HG02610 (cell line): ENCODE data around the gene KLK11.
"Not testable (repeated sequence)": the region's sequence is repeated elsewhere in the genome, so short reads cannot be mapped to it uniquely, and the experiment has no call there.

Experiments used
- ATAC-seq: cut with Tn5 transposase; IDR thresholded peaks from one replicate; pipeline ENCODE4 v1.9.1; 2021; ENCODE audit warnings: mild to moderate bottlenecking, moderate library complexity; ENCODE audit not compliant: unreplicated experiment

The KLK11 gene

DNA sequence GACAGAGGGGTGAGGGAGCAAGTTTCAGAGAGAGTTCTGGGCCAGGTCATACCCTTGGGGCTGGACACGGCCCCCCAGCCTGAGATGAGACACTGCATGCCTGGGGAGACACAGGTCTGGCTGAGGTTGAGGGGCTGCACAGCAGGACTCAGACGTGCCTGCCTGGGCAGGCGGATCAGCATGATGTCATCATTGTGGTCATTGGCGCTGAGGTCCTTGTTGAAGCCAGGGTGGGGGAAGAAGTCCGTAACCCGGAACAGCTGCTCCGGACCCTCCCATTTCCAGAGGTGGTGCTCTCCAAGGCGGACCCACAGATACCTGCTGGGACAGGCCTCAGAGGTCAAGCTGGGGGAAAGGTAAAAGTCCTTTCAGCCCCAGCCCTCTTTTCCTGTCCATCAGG lies 20.0 kb downstream of the KLK11 start:
- ATAC-seq = no peak

DNA sequence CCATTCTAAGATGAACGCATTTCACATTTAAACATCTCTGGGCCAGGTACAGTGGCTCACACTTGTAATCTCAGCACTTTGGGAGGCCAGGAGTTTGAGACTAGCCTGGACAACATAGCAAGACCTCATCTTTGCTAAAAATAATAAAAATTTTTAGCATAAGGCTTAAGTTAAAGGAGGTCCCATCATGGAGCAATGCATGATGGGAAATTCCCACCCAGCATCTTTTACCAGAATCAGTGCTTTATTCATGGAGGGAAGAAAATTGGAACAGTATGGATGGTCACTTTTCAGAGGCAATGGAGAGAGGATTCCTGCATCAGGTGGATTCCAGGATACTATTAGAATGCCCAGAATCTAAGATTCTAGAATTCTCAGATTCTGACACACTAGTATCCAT lies 21.2 kb downstream of the KLK11 start:
- no peak for ATAC-seq

DNA sequence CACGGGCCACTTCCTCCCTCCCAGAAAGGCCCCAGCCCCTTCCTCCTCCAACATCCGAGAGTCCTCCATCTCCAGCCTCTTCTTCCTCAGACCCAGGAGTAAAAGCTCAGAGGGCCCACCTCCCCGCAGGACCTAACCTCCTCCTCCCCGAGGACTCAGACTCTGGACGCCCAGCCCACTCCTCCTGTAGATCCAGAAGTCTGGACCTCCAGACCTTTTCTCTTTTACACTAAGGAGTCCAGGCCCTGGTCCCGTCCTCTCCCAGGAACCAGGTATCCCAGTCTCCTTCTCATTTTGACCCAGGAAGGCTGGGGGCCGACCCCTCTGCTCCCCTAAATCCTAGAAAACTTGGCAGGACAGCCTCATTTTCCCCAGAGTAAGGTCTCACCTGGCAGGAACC lies 23.1 kb downstream of the KLK11 start:
- ATAC-seq = no peak

DNA sequence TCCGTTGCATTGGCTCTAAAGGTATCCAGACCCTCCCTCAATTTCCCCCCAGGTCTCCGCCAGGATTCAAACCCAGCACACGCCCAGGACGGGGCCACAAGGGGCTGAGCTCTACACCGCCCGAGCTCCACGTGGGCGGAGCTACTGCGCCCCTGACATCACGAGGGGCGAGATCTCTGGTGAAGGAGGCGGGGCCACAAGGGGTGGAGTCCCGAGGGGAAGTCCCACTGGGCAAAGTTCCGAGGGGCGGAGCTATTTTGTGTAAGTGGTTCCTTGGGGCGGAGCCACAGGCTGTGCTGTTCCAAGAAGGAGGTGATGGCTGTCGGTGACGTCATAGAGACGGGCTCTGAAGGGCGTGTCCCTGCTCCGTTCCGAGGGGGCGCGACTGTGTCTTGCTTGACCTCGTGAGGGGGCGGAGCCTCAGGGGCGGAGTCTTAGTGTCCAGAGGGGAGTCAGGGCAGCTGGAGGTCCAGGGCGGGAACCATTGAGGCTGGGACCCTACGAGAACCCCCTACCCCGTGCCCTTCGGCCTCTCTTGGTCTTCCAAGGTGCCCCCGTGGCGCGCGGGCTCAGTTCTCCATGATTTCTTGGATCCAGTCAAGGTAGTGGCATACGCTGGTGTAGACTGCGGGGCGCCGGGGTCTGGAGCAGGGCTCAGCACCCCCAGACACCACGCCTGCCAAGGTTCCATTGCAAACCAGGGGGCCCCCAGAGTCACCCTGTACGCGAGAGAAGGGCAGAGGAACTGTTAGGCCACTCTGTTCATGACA lies 23.7 kb downstream of the KLK11 start:
- no peak for ATAC-seq

GRCh38 chr19:51002089-51002532 lies 24.3 kb downstream of the KLK11 start:
- ATAC-seq = no peak

- ATAC-seq = no peak
These were observed 24.9 kb downstream of the KLK11 start, which contains the start of gene KLK8 for GRCh38 chr19:51001515-51001914. Gene KLK8 (minus strand): TSS chr19:51001604. CDS start chr19:51001167, 437 bp downstream.

DNA sequence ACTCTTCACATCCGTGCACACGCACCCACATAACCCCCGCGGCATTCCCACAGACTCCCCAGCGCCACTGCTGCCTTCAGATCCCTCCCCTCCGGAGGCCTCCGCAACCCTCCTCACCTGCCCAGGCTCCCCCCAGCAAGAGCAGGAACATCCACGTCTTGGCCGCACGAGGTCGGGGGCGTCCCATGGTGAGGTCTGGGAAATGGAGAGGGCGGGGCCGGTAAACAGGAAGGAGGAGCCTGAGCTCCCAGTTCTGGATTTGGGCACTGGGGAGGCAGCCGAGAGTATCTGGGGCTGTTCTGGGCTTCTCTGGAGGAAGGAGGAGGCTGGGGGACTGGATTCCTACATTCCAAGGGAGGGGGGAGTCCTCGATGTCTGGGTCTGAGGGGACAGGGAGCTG lies 25.4 kb downstream of the KLK11 start:
- ATAC-seq = no peak

- ATAC-seq = no peak
These were observed 26.0 kb downstream of the KLK11 start for GRCh38 chr19:51000426-51000825.

DNA sequence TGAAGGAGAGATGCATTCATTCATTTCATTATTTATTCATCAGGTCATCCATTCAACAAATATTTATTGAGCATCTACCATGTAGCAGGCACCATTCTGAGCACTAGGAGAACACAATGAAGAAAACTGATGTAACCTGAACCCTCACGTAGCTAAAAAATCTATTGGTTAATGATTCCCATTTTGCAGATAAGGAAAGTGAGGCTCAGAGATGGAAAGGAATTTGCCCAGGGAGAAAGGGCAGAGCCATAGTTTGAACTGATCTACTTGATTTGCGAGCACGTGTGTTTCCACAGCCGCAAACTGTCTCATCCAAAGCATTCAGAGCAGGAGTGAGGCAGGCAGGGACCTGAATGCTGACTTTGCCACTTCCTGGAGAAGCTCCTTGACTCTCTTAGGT lies 27.7 kb downstream of the KLK11 start:
- ATAC-seq = no peak

DNA sequence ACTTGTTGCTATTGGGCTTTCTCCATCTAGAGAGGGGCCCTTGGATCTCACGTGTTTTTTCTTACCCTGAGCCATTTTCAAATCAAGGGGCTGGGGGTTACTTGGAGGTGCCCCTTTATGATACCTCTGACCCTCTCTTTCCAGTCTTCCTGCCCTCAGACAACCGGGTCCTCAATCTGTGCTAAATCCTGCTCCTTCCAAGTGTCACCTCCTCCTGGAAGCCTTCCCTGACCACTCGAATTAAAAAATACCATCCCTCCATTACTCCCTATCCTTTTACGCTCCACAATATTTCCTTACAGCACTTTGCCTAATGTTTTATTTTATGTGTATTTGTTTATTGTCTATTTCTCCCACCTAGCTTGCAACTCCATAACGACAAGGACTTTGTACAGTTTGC lies 28.4 kb downstream of the KLK11 start:
- ATAC-seq = no peak

- no peak for ATAC-seq
These were observed 32.3 kb downstream of the KLK11 start for GRCh38 chr19:50994129-50994528.

DNA sequence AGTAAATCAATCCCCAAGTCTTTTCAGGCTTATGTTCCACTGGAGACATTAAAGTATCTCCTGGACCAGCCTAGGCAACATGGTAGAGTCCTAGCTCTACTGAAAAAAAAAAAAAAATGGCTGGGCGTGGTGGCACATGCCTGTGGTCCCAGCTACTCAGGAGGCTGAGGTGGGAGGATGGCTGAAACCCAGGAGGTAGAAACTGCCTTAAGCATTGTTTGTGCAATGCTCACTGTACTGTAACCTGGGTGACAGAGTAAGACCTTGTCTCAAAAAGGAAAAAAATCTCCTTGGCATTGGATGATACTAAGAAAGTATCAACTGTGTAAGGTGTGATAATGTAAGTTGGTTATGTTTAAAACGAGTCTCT lies 33.8 kb downstream of the KLK11 start:
- no peak for ATAC-seq

GRCh38 chr19:50984416-50984815 lies 42.0 kb downstream of the KLK11 start:
- ATAC-seq = not testable (repeated sequence)

GRCh38 chr19:50983625-50984292 lies 42.7 kb downstream of the KLK11 start, which contains the start of gene KLK7:
Gene KLK7 (minus strand): TSS chr19:50983917. CDS start chr19:50982399, 1,518 bp downstream.
- no peak for ATAC-seq

DNA sequence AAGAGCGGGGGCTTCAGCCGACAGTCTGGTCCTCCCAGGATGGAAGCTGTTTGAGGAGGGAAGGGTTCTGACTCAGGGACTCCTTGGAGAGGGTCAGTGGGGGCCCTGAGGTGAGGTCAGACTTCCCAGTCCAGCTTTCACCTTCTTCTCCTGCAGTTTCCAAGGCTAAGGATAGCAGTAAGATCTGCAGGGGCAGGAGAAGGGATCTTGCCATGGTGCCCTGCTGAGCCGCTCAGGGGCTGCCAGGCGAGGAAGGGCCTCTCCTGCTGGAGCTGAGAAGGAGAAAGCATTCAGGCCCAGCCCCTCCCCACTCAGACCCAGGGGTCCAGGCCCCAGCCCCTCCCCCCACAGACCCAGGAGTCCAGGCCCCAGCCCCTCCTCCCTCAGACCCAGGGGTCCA lies 44.2 kb downstream of the KLK11 start:
- no peak for ATAC-seq

- ATAC-seq = no peak
These were observed 44.7 kb downstream of the KLK11 start for GRCh38 chr19:50981587-50982146.

DNA sequence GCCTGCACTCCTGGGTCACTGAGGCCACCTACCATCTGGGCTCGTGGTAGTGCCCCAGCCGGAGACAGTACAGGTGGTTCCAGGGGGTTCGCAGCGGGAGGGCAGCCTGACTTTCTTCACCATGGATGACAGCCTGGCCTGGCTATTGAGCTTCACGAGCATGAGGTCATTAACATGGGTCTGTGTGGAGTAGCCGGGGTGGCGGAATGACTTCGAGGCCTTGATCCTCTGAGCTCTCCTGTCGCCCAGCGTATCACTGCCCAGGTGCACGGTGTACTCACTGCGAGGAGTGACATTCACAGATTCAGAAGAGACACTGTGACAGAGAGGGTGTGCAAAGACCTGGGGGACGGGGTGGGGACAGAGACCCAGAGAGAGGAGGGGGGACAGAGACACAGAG lies 46.2 kb downstream of the KLK11 start:
- no peak for ATAC-seq

- ATAC-seq = no peak
These were observed 46.7 kb downstream of the KLK11 start for GRCh38 chr19:50979758-50980157.

- no peak for ATAC-seq
These were observed 47.5 kb downstream of the KLK11 start for GRCh38 chr19:50978772-50979390.

- no peak for ATAC-seq
These were observed 48.8 kb downstream of the KLK11 start for GRCh38 chr19:50977626-50978025.

DNA sequence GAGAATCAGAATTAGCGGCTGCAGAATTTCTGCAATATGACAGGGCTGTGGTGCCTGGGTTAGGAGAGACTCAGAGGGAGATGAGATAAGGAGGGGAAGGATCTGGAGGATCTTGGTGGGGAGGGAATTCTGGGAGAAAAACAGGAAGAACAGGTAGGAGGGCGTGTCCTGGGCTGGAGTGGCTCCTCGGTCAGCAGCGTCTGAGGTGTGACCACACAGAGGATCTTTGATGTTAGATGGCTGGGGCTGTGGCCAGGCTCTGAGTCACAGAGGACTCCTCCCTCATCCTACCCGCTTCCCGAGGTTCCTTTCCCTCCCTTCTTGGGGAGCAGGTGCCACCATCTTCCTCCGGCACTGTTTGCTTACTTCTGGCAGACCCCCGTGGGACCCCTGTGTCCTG lies 50.6 kb downstream of the KLK11 start:
- no peak for ATAC-seq
